Type B pancreatic cell (in vitro differentiated cells): ENCODE data around the gene KLF6. TPM values are rescaled to one million over a fixed set of nuclear protein-coding genes. Genes with fewer than 3 reads are reported as not detected.
A peak's percentile ranks its signal among the peaks of the same experiment; 100 is the strongest.

Source experiments
- DNase-seq: peaks from one replicate; pipeline ENCODE4 v3.0.0; 2021; ENCODE audit warnings: mixed read lengths; ENCODE audit not compliant: unreplicated experiment; ENCODE audit errors: extremely low spot score
- H3K27ac Mint-ChIP-seq: 2 replicates; pipeline ENCODE4 v1.8.0; 2021; ENCODE audit warnings: mild to moderate bottlenecking, mixed read lengths
- H3K27me3 Mint-ChIP-seq: 2 replicates; pipeline ENCODE4 v1.8.0; 2021; ENCODE audit warnings: mixed read lengths
- H3K36me3 Mint-ChIP-seq: 2 replicates; pipeline ENCODE4 v1.8.0; 2021; ENCODE audit warnings: mixed read lengths
- H3K4me1 Mint-ChIP-seq: one replicate; pipeline ENCODE4 v1.8.0; 2021; ENCODE audit warnings: mixed read lengths; ENCODE audit not compliant: unreplicated experiment
- H3K4me3 Mint-ChIP-seq: 2 replicates; pipeline ENCODE4 v1.8.0; 2021; ENCODE audit warnings: mild to moderate bottlenecking, mixed read lengths
- H3K9me3 Mint-ChIP-seq: 2 replicates; pipeline ENCODE4 v1.8.0; 2021; ENCODE audit warnings: mixed read lengths
- total RNA-seq: library from RNA; stranded (reverse); gene quantifications from 2 replicates; pipeline ENCODE4 v1.2.1, GENCODE V29; 2021; ENCODE audit warnings: low replicate concordance
- TF ChIP-seq, protein P1 (sequence below): fragments of 200-600 bp; sonication (generic); conservative IDR thresholded peaks from 2 replicates; pipeline ENCODE4 v1.5.0; 2021; ENCODE audit warnings: antibody characterized with exemption, mild to moderate bottlenecking

KLF6 gene
- total RNA-seq, 1 donor from 2014 or later: 117 TPM

DNA sequence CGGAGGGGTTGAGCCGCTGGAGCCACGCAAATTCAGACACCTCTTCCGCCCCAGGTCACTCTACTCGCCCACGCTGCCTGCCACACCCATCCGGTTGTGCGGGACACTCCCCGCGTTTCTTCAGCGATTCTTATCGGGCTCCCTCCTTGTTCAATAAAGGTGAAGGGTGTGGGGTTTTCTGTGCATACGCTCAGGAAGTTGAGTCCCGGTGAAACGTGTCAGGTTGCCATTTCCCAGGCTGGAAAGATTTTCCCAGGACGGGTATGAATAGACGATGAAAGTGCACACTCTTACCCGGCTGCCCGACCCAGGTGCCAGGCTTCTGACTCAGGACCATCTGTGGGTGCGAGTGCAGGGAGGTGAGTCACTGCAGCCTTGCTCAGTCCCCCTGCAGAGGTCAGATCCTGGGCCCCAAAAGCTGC, 22.0 kb downstream of the KLF6 start:
- H3K4me1 Mint-ChIP-seq: peaks cover 28% of the 10 kb centered on the region
- H3K4me3 Mint-ChIP-seq: no peak overlapping the region
- H3K27me3 Mint-ChIP-seq: peaks cover 12% of the 10 kb centered on the region
- no peak for DNase-seq
- no peaks in the 10 kb centered on the region for H3K36me3 Mint-ChIP-seq
- H3K27ac Mint-ChIP-seq: no peak overlapping the region
- TF ChIP-seq, protein P1, sequence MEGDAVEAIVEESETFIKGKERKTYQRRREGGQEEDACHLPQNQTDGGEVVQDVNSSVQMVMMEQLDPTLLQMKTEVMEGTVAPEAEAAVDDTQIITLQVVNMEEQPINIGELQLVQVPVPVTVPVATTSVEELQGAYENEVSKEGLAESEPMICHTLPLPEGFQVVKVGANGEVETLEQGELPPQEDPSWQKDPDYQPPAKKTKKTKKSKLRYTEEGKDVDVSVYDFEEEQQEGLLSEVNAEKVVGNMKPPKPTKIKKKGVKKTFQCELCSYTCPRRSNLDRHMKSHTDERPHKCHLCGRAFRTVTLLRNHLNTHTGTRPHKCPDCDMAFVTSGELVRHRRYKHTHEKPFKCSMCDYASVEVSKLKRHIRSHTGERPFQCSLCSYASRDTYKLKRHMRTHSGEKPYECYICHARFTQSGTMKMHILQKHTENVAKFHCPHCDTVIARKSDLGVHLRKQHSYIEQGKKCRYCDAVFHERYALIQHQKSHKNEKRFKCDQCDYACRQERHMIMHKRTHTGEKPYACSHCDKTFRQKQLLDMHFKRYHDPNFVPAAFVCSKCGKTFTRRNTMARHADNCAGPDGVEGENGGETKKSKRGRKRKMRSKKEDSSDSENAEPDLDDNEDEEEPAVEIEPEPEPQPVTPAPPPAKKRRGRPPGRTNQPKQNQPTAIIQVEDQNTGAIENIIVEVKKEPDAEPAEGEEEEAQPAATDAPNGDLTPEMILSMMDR: no peak
- no peaks in the 10 kb centered on the region for H3K9me3 Mint-ChIP-seq

DNA sequence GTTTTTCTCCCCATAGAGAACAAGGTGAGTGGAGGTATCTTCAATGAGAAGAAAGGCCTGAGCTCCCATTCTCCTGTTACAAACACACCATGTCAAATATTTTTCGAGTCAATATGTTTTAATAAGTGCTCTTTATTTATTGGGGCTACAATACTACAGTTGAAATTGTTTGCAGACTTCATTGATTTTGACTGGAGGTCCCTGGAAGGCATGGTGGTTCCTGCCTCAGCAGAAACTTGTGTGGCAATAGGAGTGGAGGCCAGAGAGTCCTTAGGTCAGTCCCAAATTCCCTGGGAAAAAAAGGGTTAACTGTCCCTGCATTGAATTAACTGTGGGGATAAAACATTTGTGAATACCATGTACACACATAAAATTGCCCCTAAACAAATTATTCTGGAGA, 22.7 kb downstream of the KLF6 start:
- H3K27ac Mint-ChIP-seq: peak overlapping the region; percentile 26

GRCh38 chr10:3761904-3762303, 23.1 kb downstream of the KLF6 start:
- Mint-ChIP-seq H3K4me1 (peaks cover 37% of the 10 kb centered on the region), H3K36me3 (no peaks in the 10 kb centered on the region), H3K27me3 (peaks cover 12% of the 10 kb centered on the region), H3K27ac (peak overlapping the region; percentile 26), H3K4me3 (no peak overlapping the region), H3K9me3 (peaks cover 6% of the 10 kb centered on the region)
- TF ChIP-seq, protein P1: no peak
- DNase-seq: no peak

More for the DNA sequence above, 22.7 kb downstream of the KLF6 start:
- DNase-seq: no peak
- peaks cover 4% of the 10 kb centered on the region for H3K9me3 Mint-ChIP-seq
- no peak overlapping the region for H3K4me3 Mint-ChIP-seq
- H3K27me3 Mint-ChIP-seq: peaks cover 12% of the 10 kb centered on the region
- TF ChIP-seq, protein P1: no peak
- H3K36me3 Mint-ChIP-seq: no peaks in the 10 kb centered on the region
- peaks cover 35% of the 10 kb centered on the region for H3K4me1 Mint-ChIP-seq

- H3K4me1 Mint-ChIP-seq: peaks cover 37% of the 10 kb centered on the region
- DNase-seq: no peak
- H3K27me3 Mint-ChIP-seq: peaks cover 16% of the 10 kb centered on the region
- no peaks in the 10 kb centered on the region for H3K36me3 Mint-ChIP-seq
- H3K4me3 Mint-ChIP-seq: no peak overlapping the region
- H3K27ac Mint-ChIP-seq: no peak overlapping the region
- H3K9me3 Mint-ChIP-seq: peaks cover 6% of the 10 kb centered on the region
- TF ChIP-seq, protein P1: no peak
Measured at GRCh38 chr10:3761021-3761686, 23.9 kb downstream of the KLF6 start.

GRCh38 chr10:3760083-3760482, 24.9 kb downstream of the KLF6 start:
- peaks cover 6% of the 10 kb centered on the region for H3K9me3 Mint-ChIP-seq
- no peak overlapping the region for H3K4me3 Mint-ChIP-seq
- TF ChIP-seq, protein P1: no peak
- H3K27me3 Mint-ChIP-seq: peaks cover 11% of the 10 kb centered on the region
- DNase-seq: no peak
- H3K27ac Mint-ChIP-seq: no peak overlapping the region
- peaks cover 37% of the 10 kb centered on the region for H3K4me1 Mint-ChIP-seq
- no peaks in the 10 kb centered on the region for H3K36me3 Mint-ChIP-seq
